Endothelial cell of umbilical vein (primary cell): ENCODE data around the gene ANK2. TPM values are rescaled to one million over a fixed set of nuclear protein-coding genes. Genes with fewer than 3 reads are reported as not detected.

ENCODE experiments used
- BruUV-seq: library from RNA; stranded (reverse); fragments of 400-500 nt; replicated peaks from 2 replicates; lab custom pipeline; 2021; lab: Mats Ljungman, UMichigan
- CTCF ChIA-PET: fragments of 300-600, 350-600 bp; sonication (Branson Sonifier 250); formaldehyde crosslinking; loops from one replicate; lab custom pipeline; 2021; ENCODE audit warnings: antibody characterized with exemption, inconsistent platforms; lab: Charles Lee
- POLR2A ChIA-PET: fragments of 300-600, 350-600 bp; sonication (Branson Sonifier 250); formaldehyde crosslinking; loops from one replicate; lab custom pipeline; 2021; ENCODE audit warnings: antibody characterized with exemption, inconsistent platforms; lab: Charles Lee
- DNase-seq: peaks from one replicate; pipeline ENCODE4 v3.0.0-alpha.2; 2011; ENCODE audit warnings: low read depth, low spot score
- FAIRE-seq: peaks from 2 replicates; lab custom pipeline; 2011; peaks lifted over from hg19 to GRCh38; lab: Jason Lieb, UNC
- H2AFZ ChIP-seq: 2 replicates; pipeline ENCODE4 v1.6.0; 2012; ENCODE audit warnings: low read depth, low read length, control low read depth, inconsistent platforms
- H3K27ac ChIP-seq: 2 replicates; pipeline ENCODE4 v1.5.1; 2011; ENCODE audit warnings: low read depth, mild to moderate bottlenecking, control low read depth, low read length, moderate library complexity; ENCODE audit not compliant: insufficient read depth
- H3K27me3 ChIP-seq, 2 experiments: 2 replicates each; pipeline versions ENCODE4 v1.6.0 to v1.6.1; 2011; ENCODE audit warnings: low read length in 2 of 2, mixed read lengths in 1 of 2; ENCODE audit not compliant: control insufficient read depth in 2 of 2, insufficient read depth in 2 of 2
- H3K36me3 ChIP-seq, 2 experiments: 2 replicates in 1 of 2; 3 replicates in 1 of 2; pipeline ENCODE4 v1.5.1; 2011; ENCODE audit warnings: low read length in 2 of 2, mild to moderate bottlenecking in 1 of 2, moderate library complexity in 1 of 2; ENCODE audit not compliant: control insufficient read depth in 2 of 2, insufficient read depth in 2 of 2; ENCODE audit errors: extremely low read depth in 1 of 2
- H3K4me1 ChIP-seq: 3 replicates; pipeline ENCODE4 v1.5.1; 2011; ENCODE audit warnings: mild to moderate bottlenecking, low read length; ENCODE audit not compliant: control insufficient read depth, insufficient read depth; ENCODE audit errors: extremely low read depth
- H3K4me2 ChIP-seq: 2 replicates; pipeline ENCODE4 v1.6.1; 2011; ENCODE audit warnings: low read length, control low read depth, mixed read lengths; ENCODE audit not compliant: insufficient read depth
- H3K4me3 ChIP-seq, 3 experiments: fragments of 200-600 bp in 1 of 3; sonication (generic), shearing (Covaris generic) in 1 of 3; replicated peaks in 1 of 3; 2 replicates each; pipeline ENCODE4 v1.5.1; 2011 to 2016; ENCODE audit warnings: control low read depth in 3 of 3, low read length in 3 of 3, mild to moderate bottlenecking in 2 of 3, inconsistent platforms in 1 of 3, low read depth in 1 of 3, moderate library complexity in 1 of 3; ENCODE audit not compliant: insufficient read depth in 1 of 3
- H3K79me2 ChIP-seq: 2 replicates; pipeline ENCODE4 v1.6.0; 2012; ENCODE audit warnings: low read length, inconsistent platforms; ENCODE audit not compliant: control insufficient read depth, insufficient read depth
- H3K9ac ChIP-seq: replicated peaks from 2 replicates; pipeline ENCODE3; 2011; ENCODE audit warnings: low read length, control low read depth; ENCODE audit not compliant: insufficient read depth; ENCODE audit errors: extremely low read depth
- H3K9me1 ChIP-seq: replicated peaks from 3 replicates; pipeline ENCODE4 v1.6.0; 2011; ENCODE audit warnings: mild to moderate bottlenecking, low read length; ENCODE audit not compliant: control insufficient read depth, insufficient read depth; ENCODE audit errors: extremely low read depth
- H3K9me3 ChIP-seq: replicated peaks from 2 replicates; pipeline ENCODE4 v1.5.1; 2012; ENCODE audit warnings: low read length, inconsistent platforms; ENCODE audit not compliant: control insufficient read depth, insufficient read depth
- H4K20me1 ChIP-seq: replicated peaks from 2 replicates; pipeline ENCODE3; 2011; ENCODE audit warnings: mild to moderate bottlenecking, low read length; ENCODE audit not compliant: control insufficient read depth, insufficient read depth; ENCODE audit errors: extremely low read depth
- EZH2 ChIP-seq: IDR thresholded peaks from 2 replicates; pipeline ENCODE4 v1.6.1; 2012; ENCODE audit warnings: borderline replicate concordance, low read depth, mild to moderate bottlenecking, moderate library complexity, low read length, inconsistent platforms; ENCODE audit not compliant: severe bottlenecking
- FOS ChIP-seq: IDR thresholded peaks from 2 replicates; pipeline ENCODE4 v1.6.1; 2011; ENCODE audit warnings: mild to moderate bottlenecking, low read length, moderate library complexity, borderline replicate concordance; ENCODE audit not compliant: insufficient read depth
- GATA2 ChIP-seq: IDR thresholded peaks from 2 replicates; pipeline ENCODE4 v1.7.0; 2011; ENCODE audit warnings: low read depth, mild to moderate bottlenecking, moderate library complexity, mixed read lengths, low read length; ENCODE audit not compliant: insufficient read length, insufficient read depth
- JUN ChIP-seq: IDR thresholded peaks from 2 replicates; pipeline ENCODE4 v1.6.1; 2011; ENCODE audit warnings: borderline replicate concordance, low read depth; ENCODE audit not compliant: insufficient read length, insufficient read depth
- MYC ChIP-seq: IDR thresholded peaks from one replicate; pipeline ENCODE4 v1.6.1; 2011; ENCODE audit warnings: mild to moderate bottlenecking, low read depth, low read length
- POLR2A ChIP-seq: IDR thresholded peaks from 2 replicates; pipeline ENCODE4 v1.6.1; 2012; ENCODE audit warnings: low read depth, mild to moderate bottlenecking, control low read depth, low read length
- POLR2AphosphoS5 ChIP-seq: IDR thresholded peaks from 2 replicates; pipeline ENCODE4 v1.6.1; 2012; ENCODE audit warnings: low read depth, mild to moderate bottlenecking, control low read depth, low read length, moderate library complexity; ENCODE audit not compliant: insufficient read depth
- dilution Hi-C: fragments of 300-500 bp; cut with MboI; formaldehyde crosslinking; loops from one replicate; pipeline ENCODE4 v1.15.0; 2019; ENCODE audit warnings: low sequenced_read_pairs; ENCODE audit not compliant: extremely low pct_ligation_motif_present
- intact Hi-C: fragments of 100-400 bp; cut with micrococcal nuclease; formaldehyde crosslinking; loops from one replicate; pipeline ENCODE4 v1.10.0; 2022
- polyA plus RNA-seq, 4 experiments: library from polyadenylated mRNA; depleted of rRNA in 3 of 4; stranded (reverse) in 3 of 4; unstranded in 1 of 4; fragments of >200 nt; gene quantifications; 2 replicates each; pipeline versions ENCODE4 v1.2.1 to v1.2.3, GENCODE V29; 2011 to 2012; ENCODE audit warnings: missing spikeins in 1 of 4
- total RNA-seq: library from RNA; stranded (reverse); gene quantifications from 2 replicates; pipeline ENCODE4 v1.2.3, GENCODE V29; 2021
- TF ChIP-seq, protein P1 (sequence below): IDR thresholded peaks from 2 replicates; pipeline ENCODE4 v1.6.1; 2011; ENCODE audit not compliant: insufficient read depth, insufficient read length
- TF ChIP-seq, protein P2 (sequence below), 2 donors: IDR thresholded peaks; 1 replicate in 1 of 2; 2 replicates in 1 of 2; pipeline ENCODE4 v1.5.1; 2011; ENCODE audit warnings: low read length in 2 of 2, mild to moderate bottlenecking in 2 of 2, moderate library complexity in 2 of 2, control low read depth in 1 of 2, inconsistent platforms in 1 of 2, low read depth in 1 of 2; ENCODE audit not compliant: insufficient read depth in 1 of 2; ENCODE audit errors: extremely low read depth in 1 of 2

ANK2 gene
- total and polyA plus RNA-seq, 2 donors (not counting 3 experiments of a cell fraction or from before 2014, with no cell fraction given): not detected

GRCh38 chr4:113157086-113157857 lies 107.8 kb downstream of the ANK2 start:
- ChIA-PET POLR2A (no interaction called here), CTCF (interaction anchor here (1.5 to 1.6 kb wide), 2 partner anchors 11 to 48 kb away, joined by 4 to 6 read pairs; no protein-coding TSS in a partner anchor)
- Histone ChIP-seq H3K79me2 (no peaks in the 10 kb centered on the region), H2AFZ (no peak overlapping the region), H3K9ac (no peak overlapping the region), H3K4me3 (no peak overlapping the region), H4K20me1 (no peaks in the 10 kb centered on the region), H3K9me3 (no peaks in the 10 kb centered on the region), H3K9me1 (no peaks in the 10 kb centered on the region), H3K4me1 (no peaks in the 10 kb centered on the region), H3K36me3 (no peaks in the 10 kb centered on the region), H3K27me3 (peaks cover 0 to 3% of the 10 kb centered on the region in 2 experiments), H3K27ac (no peak overlapping the region), H3K4me2 (no peak overlapping the region)
- DNase-seq (no peak), FAIRE-seq (no peak)
- dilution Hi-C loops: no loop called here
- no peak for TF ChIP-seq POLR2A
- no peak for TF ChIP-seq JUN
- BruUV-seq: no TSS peak
- intact Hi-C loops: no loop called here

DNA sequence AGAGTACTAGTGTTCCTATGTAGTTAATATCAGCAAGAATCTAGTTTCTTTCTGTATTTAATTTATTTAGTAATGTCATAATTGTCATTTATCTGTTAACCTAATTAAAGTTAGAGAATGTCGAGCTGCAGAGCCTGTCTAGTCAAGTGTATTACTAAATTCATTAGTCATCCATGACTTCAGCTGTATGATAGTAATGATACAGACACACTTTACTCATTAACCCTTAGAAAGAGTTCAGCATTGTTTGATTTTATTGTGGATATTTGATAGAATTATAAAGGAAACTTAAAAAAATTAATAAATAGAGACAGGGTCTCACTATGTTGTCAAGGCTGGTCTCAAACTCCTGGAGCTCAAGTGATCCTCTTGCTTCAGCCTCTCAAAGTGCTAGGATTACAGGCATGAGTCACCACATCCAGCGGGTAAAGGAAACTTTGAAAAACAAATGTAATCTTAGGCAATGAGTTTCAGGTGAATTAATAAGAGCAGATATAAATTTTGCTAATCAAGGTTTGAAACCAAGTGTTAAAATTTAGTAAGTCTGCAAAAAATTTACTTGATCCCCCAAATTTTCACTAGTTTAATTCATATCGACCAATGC lies 110.6 kb downstream of the ANK2 start:
- ChIA-PET CTCF (no interaction called here), POLR2A (no interaction called here)
- intact Hi-C loops (no loop called here), dilution Hi-C loops (no loop called here)
- Histone ChIP-seq H3K36me3 (no peaks in the 10 kb centered on the region), H3K27ac (no peak overlapping the region), H3K9ac (no peak overlapping the region), H3K27me3 (no peaks in the 10 kb centered on the region), H3K4me1 (no peaks in the 10 kb centered on the region), H3K9me1 (no peaks in the 10 kb centered on the region), H3K9me3 (no peaks in the 10 kb centered on the region), H3K79me2 (no peaks in the 10 kb centered on the region), H3K4me3 (no peak overlapping the region), H4K20me1 (no peaks in the 10 kb centered on the region), H3K4me2 (no peak overlapping the region), H2AFZ (no peak overlapping the region)
- TF ChIP-seq FOS: no peak
- TF ChIP-seq, protein P1, sequence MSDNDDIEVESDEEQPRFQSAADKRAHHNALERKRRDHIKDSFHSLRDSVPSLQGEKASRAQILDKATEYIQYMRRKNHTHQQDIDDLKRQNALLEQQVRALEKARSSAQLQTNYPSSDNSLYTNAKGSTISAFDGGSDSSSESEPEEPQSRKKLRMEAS: no peak
- TF ChIP-seq, protein P2, sequence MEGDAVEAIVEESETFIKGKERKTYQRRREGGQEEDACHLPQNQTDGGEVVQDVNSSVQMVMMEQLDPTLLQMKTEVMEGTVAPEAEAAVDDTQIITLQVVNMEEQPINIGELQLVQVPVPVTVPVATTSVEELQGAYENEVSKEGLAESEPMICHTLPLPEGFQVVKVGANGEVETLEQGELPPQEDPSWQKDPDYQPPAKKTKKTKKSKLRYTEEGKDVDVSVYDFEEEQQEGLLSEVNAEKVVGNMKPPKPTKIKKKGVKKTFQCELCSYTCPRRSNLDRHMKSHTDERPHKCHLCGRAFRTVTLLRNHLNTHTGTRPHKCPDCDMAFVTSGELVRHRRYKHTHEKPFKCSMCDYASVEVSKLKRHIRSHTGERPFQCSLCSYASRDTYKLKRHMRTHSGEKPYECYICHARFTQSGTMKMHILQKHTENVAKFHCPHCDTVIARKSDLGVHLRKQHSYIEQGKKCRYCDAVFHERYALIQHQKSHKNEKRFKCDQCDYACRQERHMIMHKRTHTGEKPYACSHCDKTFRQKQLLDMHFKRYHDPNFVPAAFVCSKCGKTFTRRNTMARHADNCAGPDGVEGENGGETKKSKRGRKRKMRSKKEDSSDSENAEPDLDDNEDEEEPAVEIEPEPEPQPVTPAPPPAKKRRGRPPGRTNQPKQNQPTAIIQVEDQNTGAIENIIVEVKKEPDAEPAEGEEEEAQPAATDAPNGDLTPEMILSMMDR (IDR thresholded peaks at IDR 0.05; ENCODE audit: extremely low read depth in 1 of 2, insufficient read depth in 1 of 2, low read depth in 1 of 2, low read length in 2 of 2): no peak
- no peak for TF ChIP-seq EZH2
- TF ChIP-seq MYC: no peak
- TF ChIP-seq JUN: no peak
- TF ChIP-seq POLR2A: no peak
- TF ChIP-seq POLR2AphosphoS5: no peak
- no peak for TF ChIP-seq GATA2
- BruUV-seq: no TSS peak
- FAIRE-seq (peak; percentile 18), DNase-seq (no peak)
